HCEC 1CT (cell line): ENCODE results near the gene GRIK3.
"Not testable (repeated sequence)": the region's sequence is repeated elsewhere in the genome, so short reads cannot be mapped to it uniquely, and the experiment has no call there.

Experiments used
- DNase-seq: peaks from one replicate; pipeline ENCODE4 v3.0.0-alpha.2; 2017

GRIK3 gene

GRCh38 chr1:36900128-36900527 is 134.2 kb downstream of the GRIK3 start:
- DNase-seq = no peak

- not testable (repeated sequence) for DNase-seq
Observed at GRCh38 chr1:36897813-36898212, 136.5 kb downstream of the GRIK3 start.

- no peak for DNase-seq
Observed at GRCh38 chr1:36894824-36895223, 139.5 kb downstream of the GRIK3 start.

- no peak for DNase-seq
Observed at GRCh38 chr1:36890776-36891175, 143.5 kb downstream of the GRIK3 start.

- no peak for DNase-seq
Observed at GRCh38 chr1:36889478-36890226, 144.7 kb downstream of the GRIK3 start.

- no peak for DNase-seq
Observed at GRCh38 chr1:36888811-36889477, 145.4 kb downstream of the GRIK3 start.

GRCh38 chr1:36885540-36886357 is 148.6 kb downstream of the GRIK3 start:
- DNase-seq = no peak

- no peak for DNase-seq
Observed at GRCh38 chr1:36884801-36885200, 149.5 kb downstream of the GRIK3 start.

GRCh38 chr1:36884029-36884701 is 150.2 kb downstream of the GRIK3 start:
- no peak for DNase-seq

GRCh38 chr1:36883315-36883949 is 150.9 kb downstream of the GRIK3 start:
- DNase-seq = no peak

- no peak for DNase-seq
Observed at GRCh38 chr1:36882536-36883285, 151.6 kb downstream of the GRIK3 start.

GRCh38 chr1:36881541-36881940 is 152.8 kb downstream of the GRIK3 start:
- no peak for DNase-seq

GRCh38 chr1:36881068-36881405 is 153.3 kb downstream of the GRIK3 start:
- DNase-seq = no peak

GRCh38 chr1:36880155-36881067 is 153.9 kb downstream of the GRIK3 start:
- no peak for DNase-seq

GRCh38 chr1:36879613-36880012 is 154.7 kb downstream of the GRIK3 start:
- DNase-seq = no peak

- DNase-seq = no peak
Observed at GRCh38 chr1:36876990-36877389, 157.3 kb downstream of the GRIK3 start.

- DNase-seq = no peak
Observed at GRCh38 chr1:36874271-36875060, 159.8 kb downstream of the GRIK3 start.

- DNase-seq = no peak
Observed at GRCh38 chr1:36872858-36873257, 161.5 kb downstream of the GRIK3 start.

- no peak for DNase-seq
Observed at GRCh38 chr1:36872126-36872754, 162.1 kb downstream of the GRIK3 start.
